IMR-90 (cell line): ENCODE data around the gene PCMTD2.
"Not testable (repeated sequence)": the region's sequence is repeated elsewhere in the genome, so short reads cannot be mapped to it uniquely, and the experiment has no call there.

ENCODE experiments used
- CHD1 ChIP-seq: IDR thresholded peaks from 2 replicates; pipeline ENCODE4 v1.6.1; 2012; ENCODE audit warnings: low read depth, low read length, improper control_type of control experiment
- CTCF ChIP-seq: conservative IDR thresholded peaks from 2 replicates; pipeline ENCODE4 v1.5.1; 2012; ENCODE audit warnings: mild to moderate bottlenecking, low read depth, low read length, improper control_type of control experiment
- MXI1 ChIP-seq: IDR thresholded peaks from 2 replicates; pipeline ENCODE4 v1.6.1; 2012; ENCODE audit warnings: low read depth, mild to moderate bottlenecking, low read length, moderate library complexity, borderline replicate concordance
- NFE2L2 ChIP-seq: fragments of 150-350 bp; IDR thresholded peaks from 2 replicates; pipeline ENCODE4 v1.6.1; 2016; ENCODE audit warnings: low read depth, mild to moderate bottlenecking, low read length
- POLR2A ChIP-seq: IDR thresholded peaks from 2 replicates; pipeline ENCODE4 v1.6.1; 2012; ENCODE audit warnings: mild to moderate bottlenecking, low read depth, low read length
- RCOR1 ChIP-seq: IDR thresholded peaks from 2 replicates; pipeline ENCODE4 v1.6.1; 2012; ENCODE audit warnings: mild to moderate bottlenecking, low read length, improper control_type of control experiment; ENCODE audit not compliant: insufficient replicate concordance
- RFX5 ChIP-seq: IDR thresholded peaks from 2 replicates; pipeline ENCODE4 v1.8.0; 2012; ENCODE audit warnings: low read depth, mild to moderate bottlenecking, low read length, moderate library complexity
- SMC3 ChIP-seq: fragments of 150-350 bp; IDR thresholded peaks from 2 replicates; pipeline ENCODE4 v1.6.1; 2016; ENCODE audit warnings: low read depth, mild to moderate bottlenecking, antibody characterized with exemption, low read length, moderate library complexity

GRCh38 chr20:64322031-64322789, 66.7 kb downstream of the PCMTD2 start:
- not testable (repeated sequence) for TF ChIP-seq MXI1, SMC3, RFX5, CTCF, CHD1, NFE2L2, POLR2A, RCOR1
